ENCODE results near the gene TTC9B.

- TF ChIP-seq, protein P1, sequence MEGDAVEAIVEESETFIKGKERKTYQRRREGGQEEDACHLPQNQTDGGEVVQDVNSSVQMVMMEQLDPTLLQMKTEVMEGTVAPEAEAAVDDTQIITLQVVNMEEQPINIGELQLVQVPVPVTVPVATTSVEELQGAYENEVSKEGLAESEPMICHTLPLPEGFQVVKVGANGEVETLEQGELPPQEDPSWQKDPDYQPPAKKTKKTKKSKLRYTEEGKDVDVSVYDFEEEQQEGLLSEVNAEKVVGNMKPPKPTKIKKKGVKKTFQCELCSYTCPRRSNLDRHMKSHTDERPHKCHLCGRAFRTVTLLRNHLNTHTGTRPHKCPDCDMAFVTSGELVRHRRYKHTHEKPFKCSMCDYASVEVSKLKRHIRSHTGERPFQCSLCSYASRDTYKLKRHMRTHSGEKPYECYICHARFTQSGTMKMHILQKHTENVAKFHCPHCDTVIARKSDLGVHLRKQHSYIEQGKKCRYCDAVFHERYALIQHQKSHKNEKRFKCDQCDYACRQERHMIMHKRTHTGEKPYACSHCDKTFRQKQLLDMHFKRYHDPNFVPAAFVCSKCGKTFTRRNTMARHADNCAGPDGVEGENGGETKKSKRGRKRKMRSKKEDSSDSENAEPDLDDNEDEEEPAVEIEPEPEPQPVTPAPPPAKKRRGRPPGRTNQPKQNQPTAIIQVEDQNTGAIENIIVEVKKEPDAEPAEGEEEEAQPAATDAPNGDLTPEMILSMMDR (IDR thresholded peaks at IDR 0.05; ENCODE audit: low read depth, low read length), result no peak
- TF ChIP-seq MYC (IDR thresholded peaks at IDR 0.05; ENCODE audit: low read depth, low read length) (no peak), MAX (IDR thresholded peaks at IDR 0.05; ENCODE audit: low read depth, low read length) (no peak)
Observed at GRCh38 chr19:40220674-40221073, 2.5 kb upstream of the TTC9B start.
